HepG2 (cell line): ENCODE results near the gene TMEM131L. TPM values are rescaled to one million over a fixed set of nuclear protein-coding genes. Genes with fewer than 3 reads are reported as not detected.

ENCODE experiments used
- ATF6 ChIP-seq: sonication (generic); formaldehyde crosslinking; conservative IDR thresholded peaks from 2 replicates; pipeline ENCODE4 v1.4.0; 2020; ENCODE audit warnings: missing genetic modification reagents
- ATM ChIP-seq: fragments of 450-650 bp; IDR thresholded peaks from 2 replicates; pipeline ENCODE4 v1.7.1; 2017; ENCODE audit warnings: mild to moderate bottlenecking, borderline replicate concordance
- E2F1 ChIP-seq: sonication (generic); formaldehyde crosslinking; IDR thresholded peaks from 2 replicates; pipeline ENCODE4 v1.5.0; 2020; ENCODE audit warnings: missing genetic modification reagents
- FOXA3 ChIP-seq: IDR thresholded peaks from 2 replicates; pipeline ENCODE4 v1.6.1; 2016; ENCODE audit warnings: missing genetic modification reagents, missing compliant biosample characterization
- HNRNPLL ChIP-seq: fragments of 200-400 bp; formaldehyde crosslinking; IDR thresholded peaks from 2 replicates; pipeline ENCODE4 v1.6.1; 2017; ENCODE audit warnings: mild to moderate bottlenecking, low read depth, low read length; ENCODE audit not compliant: poor library complexity, severe bottlenecking
- HOXA5 ChIP-seq: sonication (generic); formaldehyde crosslinking; IDR thresholded peaks from 2 replicates; pipeline ENCODE4 v1.4.0; 2020; ENCODE audit warnings: missing genetic modification reagents
- IKZF1 ChIP-seq: fragments of 450-650 bp; IDR thresholded peaks from 2 replicates; pipeline ENCODE4 v1.7.1; 2016
- MED1 ChIP-seq: sonication (generic); formaldehyde crosslinking; IDR thresholded peaks from 2 replicates; pipeline ENCODE4 v1.4.0; 2020; ENCODE audit warnings: missing genetic modification reagents
- MTF2 ChIP-seq: sonication (generic); formaldehyde crosslinking; IDR thresholded peaks from 2 replicates; pipeline ENCODE4 v1.5.0; 2020; ENCODE audit warnings: missing genetic modification reagents, borderline replicate concordance
- SMAD1 ChIP-seq: sonication (generic); formaldehyde crosslinking; IDR thresholded peaks from 2 replicates; pipeline ENCODE4 v1.4.0; 2020; ENCODE audit warnings: missing genetic modification reagents, low read depth, mild to moderate bottlenecking, borderline replicate concordance
- YEATS2 ChIP-seq: sonication (generic); formaldehyde crosslinking; IDR thresholded peaks from 2 replicates; pipeline ENCODE4 v1.4.0; 2020; ENCODE audit warnings: missing genetic modification reagents, borderline replicate concordance
- ZHX1 ChIP-seq: sonication (generic); formaldehyde crosslinking; IDR thresholded peaks from 2 replicates; pipeline ENCODE4 v1.8.1; 2022; ENCODE audit warnings: low read depth, mild to moderate bottlenecking, missing genetic modification reagents
- ZNF512B ChIP-seq: sonication (generic); formaldehyde crosslinking; IDR thresholded peaks from 2 replicates; pipeline ENCODE4 v1.5.1; 2020; ENCODE audit warnings: missing genetic modification reagents, mild to moderate bottlenecking, borderline replicate concordance
- ZNF570 ChIP-seq: sonication (generic); formaldehyde crosslinking; IDR thresholded peaks from 2 replicates; pipeline ENCODE4 v1.4.0; 2020; ENCODE audit warnings: mild to moderate bottlenecking, missing genetic modification reagents, borderline replicate concordance
- ZNF629 ChIP-seq: sonication (generic); formaldehyde crosslinking; conservative IDR thresholded peaks from 2 replicates; pipeline ENCODE4 v1.5.0; 2020; ENCODE audit warnings: missing genetic modification reagents
- polyA plus RNA-seq, 8 experiments: library from polyadenylated mRNA; depleted of rRNA in 3 of 8; stranded (reverse) in 7 of 8; unstranded in 1 of 8; fragments of >200 nt; fragmentation: Illumina TruSeq in 4 of 8; extraction: Trizol in 4 of 8; gene quantifications; 2 replicates each; pipeline versions ENCODE4 v1.2.1 to v1.2.3, GENCODE V29; 2011 to 2016; ENCODE audit warnings: low read depth in 4 of 8, missing spikeins in 1 of 8, mixed read lengths in 1 of 8; ENCODE audit not compliant: insufficient read depth in 1 of 8
- total RNA-seq, 5 experiments: library from RNA; depleted of rRNA; stranded (reverse); fragments of >200 nt; fragmentation: Illumina TruSeq; extraction: Trizol; gene quantifications; 2 replicates each; pipeline ENCODE4 v1.2.3, GENCODE V29; 2016; ENCODE audit warnings: low read depth in 1 of 5
- TF ChIP-seq, protein P1 (sequence below): sonication (generic); formaldehyde crosslinking; IDR thresholded peaks from 2 replicates; pipeline ENCODE4 v1.4.0; 2020; ENCODE audit warnings: missing genetic modification reagents, mild to moderate bottlenecking, borderline replicate concordance
- TF ChIP-seq, protein P2 (sequence below): sonication (generic); formaldehyde crosslinking; IDR thresholded peaks from 2 replicates; pipeline ENCODE4 v1.8.1; 2023; ENCODE audit warnings: missing genetic modification reagents, mild to moderate bottlenecking, borderline replicate concordance

The TMEM131L gene
- total and polyA plus RNA-seq, 2 of the 13 experiments (the other 11 are each of a cell fraction or from before 2014, with no cell fraction given) = 2.2 to 4.5 TPM

DNA sequence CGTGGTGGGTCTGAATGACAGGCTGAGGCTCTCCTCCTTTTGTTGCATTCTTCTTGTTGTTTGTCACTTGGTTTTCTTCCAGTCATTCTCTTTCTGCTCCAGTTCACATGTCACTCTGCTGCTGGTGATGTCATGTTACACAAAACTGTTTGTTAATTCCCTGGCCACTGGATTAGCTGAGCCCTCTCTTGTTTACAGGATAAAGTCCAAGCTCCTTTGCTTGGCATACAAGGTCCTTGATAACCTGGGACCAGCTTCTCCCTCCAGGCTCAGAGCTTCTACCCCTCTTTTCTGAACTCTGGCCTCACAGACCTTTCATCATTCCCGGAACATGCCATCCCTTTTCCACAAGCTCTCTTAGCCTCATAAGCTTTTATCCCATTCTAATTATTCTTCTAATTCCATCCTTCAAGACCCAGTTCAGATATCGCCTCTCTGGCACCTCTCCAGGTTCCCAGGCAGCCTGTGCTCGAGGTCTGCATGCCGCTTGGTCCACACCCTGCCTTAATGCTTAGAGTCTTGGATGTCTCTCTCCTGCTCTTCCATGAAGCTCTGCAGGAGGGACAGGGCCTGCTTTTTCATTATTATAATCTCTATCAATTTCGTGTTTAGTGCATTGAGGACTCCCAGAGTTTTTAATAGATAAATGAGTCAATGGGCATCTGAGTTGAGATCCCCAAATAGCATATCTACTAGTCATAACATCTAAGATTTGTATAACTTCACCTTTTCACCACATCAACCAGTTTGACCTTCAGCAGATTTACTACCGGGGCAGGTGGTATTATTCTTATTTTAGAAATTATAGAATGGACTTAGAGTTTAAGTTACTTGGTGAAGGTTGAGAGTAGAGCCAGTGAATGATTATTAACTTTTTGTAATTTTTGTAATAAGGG, 98.7 kb downstream of the TMEM131L start (continued):
- TF ChIP-seq HOXA5 (CRISPR knock-in tag) (peak; percentile 80; the same call in 1 of the 2 replicates), MED1 (CRISPR knock-in tag) (peak; percentile 93), ZNF512B (CRISPR knock-in tag) (0 out of 2 replicates have a peak, but pooled peaks have one; percentile 72), FOXA3 (CRISPR knock-in tag) (peak; percentile 98), ZNF570 (CRISPR knock-in tag) (no peak), ATM (no peak), ATF6 (no peak), YEATS2 (peak; percentile 58; the same call in 1 of the 2 replicates), MTF2 (no peak), E2F1 (no peak), ZNF629 (no peak), ZHX1 (CRISPR knock-in tag) (peak; percentile 90), SMAD1 (CRISPR knock-in tag) (no peak), IKZF1 (no peak), HNRNPLL (no peak)
- TF ChIP-seq, protein P1, sequence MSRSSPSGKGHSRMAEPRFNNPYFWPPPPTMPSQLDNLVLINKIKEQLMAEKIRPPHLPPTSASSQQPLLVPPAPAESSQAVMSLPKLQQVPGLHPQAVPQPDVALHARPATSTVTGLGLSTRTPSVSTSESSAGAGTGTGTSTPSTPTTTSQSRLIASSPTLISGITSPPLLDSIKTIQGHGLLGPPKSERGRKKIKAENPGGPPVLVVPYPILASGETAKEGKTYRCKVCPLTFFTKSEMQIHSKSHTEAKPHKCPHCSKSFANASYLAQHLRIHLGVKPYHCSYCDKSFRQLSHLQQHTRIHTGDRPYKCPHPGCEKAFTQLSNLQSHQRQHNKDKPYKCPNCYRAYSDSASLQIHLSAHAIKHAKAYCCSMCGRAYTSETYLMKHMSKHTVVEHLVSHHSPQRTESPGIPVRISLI (CRISPR knock-in tag) = no peak; the same call in 1 of the 2 replicates
- TF ChIP-seq, protein P2, sequence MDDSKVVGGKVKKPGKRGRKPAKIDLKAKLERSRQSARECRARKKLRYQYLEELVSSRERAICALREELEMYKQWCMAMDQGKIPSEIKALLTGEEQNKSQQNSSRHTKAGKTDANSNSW (CRISPR knock-in tag) = no peak
